Measurements from ENCODE around the gene PRPF18. TPM values are rescaled to one million over a fixed set of nuclear protein-coding genes. Genes with fewer than 3 reads are reported as not detected.

Gene PRPF18
- total and polyA plus RNA-seq, 3 experiments from 2014 or later = 26.3 to 47.9 (median 28.2) TPM

GRCh38 chr10:13649844-13650520, 63.2 kb downstream of the PRPF18 start:
- H3K4me1 ChIP-seq (ENCODE audit: insufficient read depth, low read length) = no peaks in the 10 kb centered on the region
- no peaks in the 10 kb centered on the region for H3K9me3 Mint-ChIP-seq
- H3K9me3 ChIP-seq (ENCODE audit: low read length) = no peaks in the 10 kb centered on the region
- H3K4me1 Mint-ChIP-seq = peaks cover 8 to 15% (median 12%) of the 10 kb centered on the region in 3 donors
- no peaks in the 10 kb centered on the region for H3K27me3 ChIP-seq (ENCODE audit: insufficient read depth, low read length, poor library complexity, severe bottlenecking)
- no peaks in the 10 kb centered on the region for H3K36me3 ChIP-seq (ENCODE audit: insufficient read depth, low read length)
- H3K36me3 Mint-ChIP-seq = peaks cover 6 to 55% (median 24%) of the 10 kb centered on the region in 3 donors
- no peak overlapping the region for H3K4me3 ChIP-seq (ENCODE audit: low read length)
- H3K27ac Mint-ChIP-seq = peak overlapping the region in 3 of 8 donors; percentile 9 to 55 (median 34)
- POLR2A ChIA-PET = no interaction called here
- H3K4me3 Mint-ChIP-seq = no peak overlapping the region
- no peaks in the 10 kb centered on the region for H3K27me3 Mint-ChIP-seq
- no peak overlapping the region for H3K27ac ChIP-seq (ENCODE audit: low read depth, low read length)
- DNase-seq = no peak
- CTCF ChIA-PET = no interaction called here

DNA sequence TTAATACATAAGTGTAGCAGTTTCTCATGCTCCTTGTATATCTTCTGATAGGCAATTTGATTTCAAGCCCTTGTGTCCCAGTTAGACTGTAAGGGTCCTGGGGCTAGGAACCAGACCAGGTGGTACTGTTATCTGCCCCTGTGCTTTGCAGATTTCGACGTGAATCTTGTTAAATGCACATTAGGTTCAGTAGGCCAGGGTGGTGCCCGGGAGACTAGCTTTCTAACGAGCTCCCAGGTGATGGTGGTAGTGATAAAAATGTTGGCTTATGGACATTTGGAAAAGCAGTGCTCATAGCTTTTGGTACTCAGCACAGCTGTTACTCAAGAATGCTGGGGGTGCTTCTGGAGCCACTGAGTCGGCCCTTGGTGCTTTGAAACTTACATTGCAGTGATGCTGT, 64.2 kb downstream of the PRPF18 start:
- Histone ChIP-seq H3K4me1 (ENCODE audit: insufficient read depth, low read length) (no peaks in the 10 kb centered on the region), H3K4me3 (ENCODE audit: low read length) (no peak overlapping the region), H3K27ac (ENCODE audit: low read depth, low read length) (no peak overlapping the region), H3K9me3 (ENCODE audit: low read length) (no peaks in the 10 kb centered on the region), H3K27me3 (ENCODE audit: insufficient read depth, low read length, poor library complexity, severe bottlenecking) (no peaks in the 10 kb centered on the region), H3K36me3 (ENCODE audit: insufficient read depth, low read length) (no peaks in the 10 kb centered on the region)
- Mint-ChIP-seq H3K4me1 (peaks cover 8 to 15% (median 12%) of the 10 kb centered on the region in 3 donors), H3K36me3 (peaks cover 0 to 47% (median 15%) of the 10 kb centered on the region in 3 donors), H3K9me3 (no peaks in the 10 kb centered on the region), H3K27ac (no peak overlapping the region), H3K27me3 (no peaks in the 10 kb centered on the region), H3K4me3 (no peak overlapping the region)
- POLR2A ChIA-PET = no interaction called here
- CTCF ChIA-PET = no interaction called here
- no peak for DNase-seq

GRCh38 chr10:13651969-13652720, 65.4 kb downstream of the PRPF18 start:
- peaks cover 8 to 15% (median 12%) of the 10 kb centered on the region in 3 donors for H3K4me1 Mint-ChIP-seq
- H3K4me3 Mint-ChIP-seq = no peak overlapping the region
- Histone ChIP-seq H3K9me3 (ENCODE audit: low read length) (no peaks in the 10 kb centered on the region), H3K4me1 (ENCODE audit: insufficient read depth, low read length) (no peaks in the 10 kb centered on the region), H3K36me3 (ENCODE audit: insufficient read depth, low read length) (no peaks in the 10 kb centered on the region), H3K27me3 (ENCODE audit: insufficient read depth, low read length, poor library complexity, severe bottlenecking) (no peaks in the 10 kb centered on the region), H3K4me3 (ENCODE audit: low read length) (no peak overlapping the region), H3K27ac (ENCODE audit: low read depth, low read length) (no peak overlapping the region)
- peak overlapping the region in 2 of 8 donors; percentile 43 to 51 for H3K27ac Mint-ChIP-seq
- ChIA-PET CTCF (no interaction called here), POLR2A (no interaction called here)
- no peaks in the 10 kb centered on the region for H3K27me3 Mint-ChIP-seq
- peaks cover 0 to 36% (median 9%) of the 10 kb centered on the region in 3 donors for H3K36me3 Mint-ChIP-seq
- DNase-seq = no peak
- no peaks in the 10 kb centered on the region for H3K9me3 Mint-ChIP-seq

GRCh38 chr10:13652860-13653259, 66.1 kb downstream of the PRPF18 start:
- Mint-ChIP-seq H3K27me3 (no peaks in the 10 kb centered on the region), H3K36me3 (peaks cover 0 to 34% (median 8%) of the 10 kb centered on the region in 3 donors), H3K27ac (no peak overlapping the region), H3K4me1 (peaks cover 6 to 12% (median 10%) of the 10 kb centered on the region in 3 donors), H3K4me3 (no peak overlapping the region), H3K9me3 (no peaks in the 10 kb centered on the region)
- H3K36me3 ChIP-seq (ENCODE audit: insufficient read depth, low read length) = no peaks in the 10 kb centered on the region
- no peak overlapping the region for H3K27ac ChIP-seq (ENCODE audit: low read depth, low read length)
- no peaks in the 10 kb centered on the region for H3K27me3 ChIP-seq (ENCODE audit: insufficient read depth, low read length, poor library complexity, severe bottlenecking)
- ChIA-PET CTCF (no interaction called here), POLR2A (no interaction called here)
- no peaks in the 10 kb centered on the region for H3K9me3 ChIP-seq (ENCODE audit: low read length)
- H3K4me1 ChIP-seq (ENCODE audit: insufficient read depth, low read length) = no peaks in the 10 kb centered on the region
- DNase-seq = no peak
- H3K4me3 ChIP-seq (ENCODE audit: low read length) = no peak overlapping the region

GRCh38 chr10:13654118-13654830, 67.5 kb downstream of the PRPF18 start:
- H3K4me1 Mint-ChIP-seq = peaks cover 0 to 12% (median 6%) of the 10 kb centered on the region in 3 donors
- POLR2A ChIA-PET = no interaction called here
- no peaks in the 10 kb centered on the region for H3K9me3 Mint-ChIP-seq
- DNase-seq = no peak
- Histone ChIP-seq H3K9me3 (ENCODE audit: low read length) (no peaks in the 10 kb centered on the region), H3K4me1 (ENCODE audit: insufficient read depth, low read length) (peaks cover 4% of the 10 kb centered on the region), H3K27me3 (ENCODE audit: insufficient read depth, low read length, poor library complexity, severe bottlenecking) (no peaks in the 10 kb centered on the region), H3K36me3 (ENCODE audit: insufficient read depth, low read length) (no peaks in the 10 kb centered on the region), H3K27ac (ENCODE audit: low read depth, low read length) (no peak overlapping the region), H3K4me3 (ENCODE audit: low read length) (no peak overlapping the region)
- H3K27ac Mint-ChIP-seq = peak overlapping the region in 2 of 8 donors; percentile 2 to 25
- H3K36me3 Mint-ChIP-seq = peaks cover 0 to 22% (median 3%) of the 10 kb centered on the region in 3 donors
- no peaks in the 10 kb centered on the region for H3K27me3 Mint-ChIP-seq
- CTCF ChIA-PET = no interaction called here
- H3K4me3 Mint-ChIP-seq = no peak overlapping the region

DNA sequence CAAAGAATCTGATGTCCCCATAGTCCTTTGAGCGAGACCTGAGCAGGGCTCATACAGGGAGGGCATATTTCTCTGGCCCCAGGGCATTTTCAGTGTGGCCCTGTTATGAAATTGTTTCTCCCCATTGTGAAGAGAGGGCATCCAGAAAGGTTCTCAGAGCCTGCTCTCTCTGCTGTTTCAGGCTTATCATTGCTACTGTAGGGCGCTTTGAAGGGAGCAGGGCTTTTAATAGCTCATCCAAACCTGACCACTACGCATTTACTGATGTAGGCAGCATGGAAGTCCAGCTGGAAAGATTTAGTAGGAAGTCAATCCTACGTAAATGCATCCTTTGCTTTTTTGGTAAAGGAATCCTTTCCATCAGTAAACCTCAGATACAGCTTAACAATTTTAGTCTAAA, 68.1 kb downstream of the PRPF18 start:
- Mint-ChIP-seq H3K27me3 (no peaks in the 10 kb centered on the region), H3K4me3 (no peak overlapping the region), H3K9me3 (no peaks in the 10 kb centered on the region), H3K27ac (no peak overlapping the region), H3K4me1 (peaks cover 5 to 18% (median 10%) of the 10 kb centered on the region in 3 donors), H3K36me3 (peaks cover 0 to 19% (median 3%) of the 10 kb centered on the region in 3 donors)
- Histone ChIP-seq H3K36me3 (ENCODE audit: insufficient read depth, low read length) (no peaks in the 10 kb centered on the region), H3K4me1 (ENCODE audit: insufficient read depth, low read length) (peaks cover 10% of the 10 kb centered on the region), H3K9me3 (ENCODE audit: low read length) (no peaks in the 10 kb centered on the region), H3K27me3 (ENCODE audit: insufficient read depth, low read length, poor library complexity, severe bottlenecking) (no peaks in the 10 kb centered on the region), H3K27ac (ENCODE audit: low read depth, low read length) (no peak overlapping the region), H3K4me3 (ENCODE audit: low read length) (no peak overlapping the region)
- POLR2A ChIA-PET = no interaction called here
- CTCF ChIA-PET = no interaction called here
- DNase-seq = no peak

- Histone ChIP-seq H3K4me3 (ENCODE audit: low read length) (no peak overlapping the region), H3K36me3 (ENCODE audit: insufficient read depth, low read length) (no peaks in the 10 kb centered on the region), H3K27me3 (ENCODE audit: insufficient read depth, low read length, poor library complexity, severe bottlenecking) (no peaks in the 10 kb centered on the region), H3K27ac (ENCODE audit: low read depth, low read length) (no peak overlapping the region), H3K4me1 (ENCODE audit: insufficient read depth, low read length) (peaks cover 14% of the 10 kb centered on the region), H3K9me3 (ENCODE audit: low read length) (no peaks in the 10 kb centered on the region)
- no peak for DNase-seq
- Mint-ChIP-seq H3K36me3 (peaks cover 0 to 13% (median 3%) of the 10 kb centered on the region in 3 donors), H3K27me3 (no peaks in the 10 kb centered on the region), H3K4me1 (peaks cover 9 to 24% (median 15%) of the 10 kb centered on the region in 3 donors), H3K9me3 (no peaks in the 10 kb centered on the region), H3K27ac (peak overlapping the region in 1 of 8 donors; percentile 19), H3K4me3 (no peak overlapping the region)
- ChIA-PET POLR2A (interaction anchor here (0.6 kb wide), 1 partner anchor 195 kb away, joined by 7 read pairs; no protein-coding TSS in a partner anchor), CTCF (interaction anchor here (1.3 kb wide), 1 partner anchor 11 kb away, joined by 3 read pairs; no protein-coding TSS in a partner anchor)
Observed at GRCh38 chr10:13656337-13657100, 69.8 kb downstream of the PRPF18 start.

Measured in CD8-positive, alpha-beta memory T cell (primary cell).